Endothelial cell of hepatic sinusoid (primary cell): ENCODE measurements around the gene APOBEC3C.
"Not testable (repeated sequence)": the region's sequence is repeated elsewhere in the genome, so short reads cannot be mapped to it uniquely, and the experiment has no call there.

ENCODE experiments used
- in situ Hi-C: cut with HindIII; loops from 2 replicates; pipeline ENCODE4 v1.10.0; 2017; ENCODE audit warnings: low sequenced_read_pairs

APOBEC3C gene

DNA sequence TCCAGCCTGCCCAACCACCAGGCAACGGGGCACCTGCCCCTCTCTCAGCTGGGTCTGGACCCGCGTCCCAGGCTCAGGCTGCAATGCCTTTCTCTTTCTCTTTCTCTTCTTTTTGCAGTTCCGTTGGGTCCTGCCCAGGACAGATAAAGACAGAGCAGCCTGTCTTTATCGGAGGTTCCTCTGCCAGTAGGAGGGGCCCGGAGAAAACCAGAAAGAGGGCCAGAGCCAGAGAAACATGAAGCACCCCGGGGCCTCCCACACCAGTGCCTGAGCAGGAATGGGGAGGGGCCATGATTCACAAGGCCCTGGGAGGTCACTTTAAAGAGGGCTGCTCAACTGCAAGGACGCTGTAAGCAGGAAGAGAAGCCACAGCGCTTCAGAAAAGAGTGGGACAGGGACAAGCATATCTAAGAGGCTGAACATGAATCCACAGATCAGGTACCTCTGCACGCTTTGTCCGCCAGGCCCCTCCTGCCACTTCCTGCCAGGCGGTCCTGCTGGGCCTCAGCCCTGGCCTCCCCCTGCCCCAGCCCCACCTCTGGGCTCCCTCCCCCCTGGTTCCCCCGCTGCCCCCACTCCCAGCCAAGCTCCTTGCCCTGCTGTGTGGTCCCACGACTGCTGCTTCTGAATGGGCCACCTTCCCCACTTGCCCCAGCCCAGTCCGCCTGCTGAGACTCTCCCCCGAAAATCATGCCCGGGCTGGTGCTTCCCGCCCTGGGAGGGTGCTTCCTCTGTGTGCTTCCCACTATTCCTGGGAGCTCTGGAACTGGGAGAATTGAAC, at the start of gene APOBEC3C:
TSS of gene APOBEC3C (plus strand) at position 316 of the 781 bp plus-strand sequence. CDS start at position 422, 106 bp downstream.
- in situ Hi-C loops = no loop called here

GRCh38 chr22:38964306-38964705, 49.8 kb upstream of the APOBEC3C start:
- in situ Hi-C loops = no loop called here

- in situ Hi-C loops = no loop called here
Measured at GRCh38 chr22:38964989-38965388, 49.1 kb upstream of the APOBEC3C start.

GRCh38 chr22:38965614-38966379, 48.3 kb upstream of the APOBEC3C start:
- in situ Hi-C loops = no loop called here

GRCh38 chr22:38966380-38966702, 47.7 kb upstream of the APOBEC3C start:
- in situ Hi-C loops = no loop called here

DNA sequence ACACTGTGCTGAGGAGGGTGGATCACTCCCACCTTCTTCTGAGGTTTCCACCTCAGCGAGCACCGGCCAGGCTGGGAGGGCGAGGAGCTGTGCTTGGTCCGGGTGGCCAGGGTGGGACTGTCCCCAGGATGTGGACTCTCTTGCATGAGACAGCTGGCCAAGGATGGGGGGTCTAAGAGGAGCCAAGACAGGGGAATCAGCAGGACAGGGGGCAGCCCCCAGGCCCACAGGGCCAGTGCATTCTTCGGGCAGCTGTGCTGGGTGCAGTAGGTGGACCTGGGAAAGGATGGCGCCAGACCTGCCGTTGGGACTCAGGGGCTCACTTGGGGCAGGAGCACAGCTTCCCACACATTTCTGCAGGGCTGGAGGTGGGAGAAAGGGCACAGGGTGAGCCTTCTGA, 47.1 kb upstream of the APOBEC3C start:
- in situ Hi-C loops = no loop called here

DNA sequence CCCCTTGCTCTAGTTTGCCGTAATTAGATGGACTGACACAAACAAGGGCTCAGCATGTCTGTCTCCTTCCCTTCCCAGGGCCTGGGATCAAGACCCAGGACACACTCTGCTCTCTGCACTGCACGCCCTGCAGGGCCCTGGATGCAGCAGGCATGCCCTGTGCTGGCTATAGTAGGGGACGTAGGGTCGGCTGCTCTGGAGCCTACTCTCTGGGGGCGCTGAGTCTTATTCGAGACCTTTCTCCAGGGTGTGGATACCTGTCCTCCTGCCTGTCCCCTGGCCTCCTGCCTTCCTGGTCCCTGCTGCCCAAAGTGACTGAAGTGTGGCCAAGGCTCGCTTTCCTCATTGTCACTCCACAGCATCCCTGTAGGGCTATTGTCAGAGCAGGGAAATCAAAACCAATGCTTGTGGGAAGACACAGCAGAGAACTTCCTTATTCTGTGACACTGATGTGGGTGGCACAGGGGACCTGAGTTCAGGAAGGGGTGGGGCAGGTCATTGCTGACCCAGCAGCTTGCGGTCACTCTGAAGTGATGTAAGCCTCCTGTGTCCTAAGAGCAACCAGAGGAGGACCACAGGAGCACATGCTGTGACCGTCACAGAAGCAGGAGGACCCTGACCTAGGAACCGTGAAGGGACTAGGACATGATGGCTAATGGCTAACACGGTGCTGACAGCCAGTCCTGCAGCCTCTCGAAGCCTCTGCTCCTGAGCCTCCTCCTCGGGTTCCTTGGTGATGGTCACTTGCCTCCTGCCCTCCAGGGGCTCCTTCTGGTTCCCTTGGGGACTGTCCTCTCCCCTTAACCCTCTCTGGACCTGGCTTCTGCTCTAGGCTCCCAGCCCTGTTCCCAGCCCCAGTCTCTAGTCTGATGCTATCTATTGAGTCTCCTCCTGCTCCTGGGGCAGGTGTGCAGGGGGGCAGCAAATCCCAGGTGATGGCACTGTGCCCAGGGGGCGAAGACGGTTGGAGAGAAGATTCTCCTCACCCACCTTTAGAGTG, 46.3 kb upstream of the APOBEC3C start:
- in situ Hi-C loops = no loop called here

- in situ Hi-C loops = no loop called here
Measured at GRCh38 chr22:38968801-38969200, 45.3 kb upstream of the APOBEC3C start.

- in situ Hi-C loops = no loop called here
Measured at GRCh38 chr22:38970551-38970950, 43.5 kb upstream of the APOBEC3C start.

GRCh38 chr22:38971202-38971601, 42.9 kb upstream of the APOBEC3C start:
- in situ Hi-C loops = no loop called here

DNA sequence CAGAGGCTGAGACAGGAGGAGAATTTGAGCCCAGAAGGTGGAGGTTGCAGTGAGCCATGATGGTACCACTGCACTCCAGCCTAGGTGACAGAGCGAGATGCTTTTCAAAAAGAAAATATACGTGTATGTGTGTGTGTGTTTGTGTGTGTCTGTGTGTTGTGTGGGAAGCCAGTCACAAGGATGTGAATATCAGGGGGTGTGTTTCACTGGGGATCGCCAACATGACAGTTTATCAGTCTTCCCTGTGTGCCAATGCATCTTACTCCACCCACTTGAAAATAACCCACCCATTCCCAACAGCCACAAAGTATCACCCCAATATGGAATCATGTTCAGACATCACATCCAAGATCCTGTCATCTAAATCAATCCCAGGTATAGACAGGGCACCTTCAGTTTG, 42.3 kb upstream of the APOBEC3C start:
- in situ Hi-C loops = no loop called here

GRCh38 chr22:38972558-38972957, 41.5 kb upstream of the APOBEC3C start:
- in situ Hi-C loops = no loop called here

GRCh38 chr22:38973289-38974169, 40.5 kb upstream of the APOBEC3C start:
- in situ Hi-C loops = no loop called here

DNA sequence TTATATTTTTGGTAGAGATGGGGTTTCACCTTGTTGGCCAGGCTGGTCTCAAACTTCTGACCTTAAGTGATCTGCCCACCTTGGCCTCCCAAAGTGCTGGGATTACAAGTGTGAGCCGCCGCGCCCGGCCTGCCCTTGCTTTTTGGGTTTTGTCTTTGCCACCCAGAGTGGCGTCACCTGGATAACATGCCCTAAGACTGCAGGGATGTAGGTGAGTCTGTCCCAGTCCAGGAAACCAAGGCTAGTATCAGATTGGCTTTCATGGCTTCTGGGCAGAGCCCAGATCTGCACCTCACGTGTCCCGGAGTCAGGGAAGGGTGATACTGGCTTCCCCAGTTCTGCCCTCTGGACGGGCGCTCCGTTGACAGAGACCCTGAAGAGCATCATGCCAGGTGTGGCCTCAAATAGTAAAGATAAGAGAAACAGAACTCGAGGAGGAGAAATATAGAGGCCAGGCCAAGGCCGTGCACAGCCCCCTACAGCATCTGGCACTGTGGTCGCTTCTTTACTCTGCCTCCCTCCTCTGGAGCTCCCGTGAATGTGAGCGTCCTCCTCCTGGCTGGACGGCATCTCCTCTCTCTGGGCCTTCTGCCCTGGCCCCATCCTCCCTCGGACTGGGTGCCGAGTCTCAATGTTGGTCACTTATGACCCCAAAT, 39.8 kb upstream of the APOBEC3C start:
- in situ Hi-C loops = no loop called here

GRCh38 chr22:38974826-38975175, 39.3 kb upstream of the APOBEC3C start:
- in situ Hi-C loops = no loop called here

GRCh38 chr22:38977289-38977688, 36.8 kb upstream of the APOBEC3C start:
- in situ Hi-C loops = not testable (repeated sequence)

GRCh38 chr22:38980587-38980986, 33.5 kb upstream of the APOBEC3C start:
- in situ Hi-C loops = not testable (repeated sequence)

DNA sequence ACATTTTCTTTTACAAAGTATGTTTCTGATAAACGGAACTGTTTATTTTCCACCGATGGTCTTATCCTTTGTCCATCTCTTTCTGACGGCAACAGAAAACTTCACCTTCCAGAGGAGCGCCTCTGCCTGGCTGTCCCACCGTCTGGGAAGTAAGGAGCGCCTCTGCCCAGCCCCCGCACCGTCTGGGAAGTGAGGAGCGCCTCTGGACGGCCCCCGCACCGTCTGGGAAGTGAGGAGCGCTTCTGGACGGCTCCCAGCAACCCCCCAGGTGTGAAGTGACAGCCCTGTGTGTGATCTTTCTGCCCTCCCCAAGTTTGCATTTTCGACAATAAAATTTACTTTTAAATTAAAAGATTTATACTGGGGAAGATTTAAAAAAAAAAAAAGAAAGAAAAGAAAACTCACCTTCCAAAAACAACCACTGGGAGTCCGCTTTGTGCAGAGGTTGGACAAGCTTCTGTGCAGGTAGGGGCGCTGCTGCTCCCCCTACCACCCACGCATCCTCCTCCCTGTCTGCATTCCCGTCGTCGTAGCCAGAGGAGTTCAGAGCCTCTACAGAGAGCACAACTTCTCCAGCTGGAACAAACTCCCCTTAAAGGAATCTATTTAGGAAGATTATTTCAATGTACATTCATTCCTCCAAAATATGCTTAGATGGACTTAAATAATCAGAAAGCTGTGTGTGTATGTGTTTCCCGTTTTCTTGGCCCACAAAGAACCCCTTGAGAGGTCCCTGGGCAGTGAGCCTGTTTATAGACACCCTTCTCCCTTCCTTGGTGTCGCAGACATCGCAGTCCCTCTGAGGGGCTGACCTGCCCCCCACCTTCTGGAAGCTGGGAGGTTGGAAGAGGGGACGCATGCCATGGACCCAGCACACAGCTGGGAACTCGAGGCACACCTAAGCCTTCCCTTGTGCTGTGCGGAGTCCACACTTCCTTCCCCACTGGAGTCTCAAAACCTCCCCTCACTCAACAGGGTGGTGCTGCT, 32.8 kb upstream of the APOBEC3C start:
- in situ Hi-C loops = no loop called here
